ENCODE data around the gene ZNF284.

DNA sequence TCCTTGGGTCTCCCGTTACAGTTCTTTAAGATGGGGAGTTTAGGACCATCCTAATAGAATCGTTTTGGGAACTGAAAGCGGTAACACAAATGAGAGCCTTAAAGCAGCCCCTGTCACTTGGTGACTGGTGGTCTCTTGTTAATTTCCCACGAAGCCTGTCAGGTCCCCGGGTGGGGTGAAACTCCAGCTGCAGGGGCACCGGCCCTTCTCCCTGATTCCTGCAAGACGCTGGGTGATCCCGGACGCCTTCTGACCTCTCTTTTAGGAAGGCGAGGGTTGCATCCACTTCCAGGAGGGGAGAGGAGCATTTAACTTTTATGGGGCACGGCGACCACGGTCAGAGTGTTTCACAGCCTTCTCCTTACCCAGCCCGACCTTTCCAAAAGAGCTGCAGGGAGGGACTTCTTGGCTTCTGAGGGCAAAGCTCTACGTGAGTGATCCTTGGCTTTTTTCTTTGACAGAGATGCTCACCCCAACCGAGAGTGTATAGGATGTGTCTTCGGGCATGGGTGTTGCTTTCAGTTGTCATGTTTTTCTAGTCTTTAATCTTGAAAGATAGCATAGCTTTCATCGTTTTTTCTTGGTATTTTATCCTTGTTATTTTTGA is 41.9 kb downstream of the ZNF284 start:
- TF ChIP-seq, protein P1, sequence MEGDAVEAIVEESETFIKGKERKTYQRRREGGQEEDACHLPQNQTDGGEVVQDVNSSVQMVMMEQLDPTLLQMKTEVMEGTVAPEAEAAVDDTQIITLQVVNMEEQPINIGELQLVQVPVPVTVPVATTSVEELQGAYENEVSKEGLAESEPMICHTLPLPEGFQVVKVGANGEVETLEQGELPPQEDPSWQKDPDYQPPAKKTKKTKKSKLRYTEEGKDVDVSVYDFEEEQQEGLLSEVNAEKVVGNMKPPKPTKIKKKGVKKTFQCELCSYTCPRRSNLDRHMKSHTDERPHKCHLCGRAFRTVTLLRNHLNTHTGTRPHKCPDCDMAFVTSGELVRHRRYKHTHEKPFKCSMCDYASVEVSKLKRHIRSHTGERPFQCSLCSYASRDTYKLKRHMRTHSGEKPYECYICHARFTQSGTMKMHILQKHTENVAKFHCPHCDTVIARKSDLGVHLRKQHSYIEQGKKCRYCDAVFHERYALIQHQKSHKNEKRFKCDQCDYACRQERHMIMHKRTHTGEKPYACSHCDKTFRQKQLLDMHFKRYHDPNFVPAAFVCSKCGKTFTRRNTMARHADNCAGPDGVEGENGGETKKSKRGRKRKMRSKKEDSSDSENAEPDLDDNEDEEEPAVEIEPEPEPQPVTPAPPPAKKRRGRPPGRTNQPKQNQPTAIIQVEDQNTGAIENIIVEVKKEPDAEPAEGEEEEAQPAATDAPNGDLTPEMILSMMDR (IDR thresholded peaks at IDR 0.05; ENCODE audit: low read depth, low read length) = no peak
- no peak for TF ChIP-seq EZH2phosphoT487 (IDR thresholded peaks at IDR 0.05; ENCODE audit: low read depth)
